ENCODE results near the gene PHTF2.

Gene PHTF2

GRCh38 chr7:77908664-77909063 lies 110.1 kb downstream of the PHTF2 start:
- no peak for TF ChIP-seq TAF1 (IDR thresholded peaks at IDR 0.05; ENCODE audit: low read depth)
- no peak for TF ChIP-seq EP300 (IDR thresholded peaks at IDR 0.05; ENCODE audit: borderline replicate concordance)
- no peak for TF ChIP-seq TEAD4 (IDR thresholded peaks at IDR 0.05)
- no peak for TF ChIP-seq RAD21 (IDR thresholded peaks at IDR 0.05; ENCODE audit: low read depth)
- TF ChIP-seq CREB1 (IDR thresholded peaks at IDR 0.05; ENCODE audit: low read depth) = no peak
- TF ChIP-seq TCF12 (IDR thresholded peaks at IDR 0.05; ENCODE audit: low read depth) = no peak
- TF ChIP-seq ZBTB7A (IDR thresholded peaks at IDR 0.05; ENCODE audit: low read depth) = no peak
- no peak for TF ChIP-seq MAX (IDR thresholded peaks at IDR 0.05)
- no peak for TF ChIP-seq EGR1 (IDR thresholded peaks at IDR 0.05)
- TF ChIP-seq YY1 (IDR thresholded peaks at IDR 0.05; ENCODE audit: low read depth) = no peak
- no peak for TF ChIP-seq NFIC (IDR thresholded peaks at IDR 0.05)
- no peak for TF ChIP-seq FOXM1 (IDR thresholded peaks at IDR 0.05; ENCODE audit: borderline replicate concordance, low read depth)
- no peak for TF ChIP-seq CEBPB (IDR thresholded peaks at IDR 0.05)

- no peak for TF ChIP-seq FOXM1 (IDR thresholded peaks at IDR 0.05; ENCODE audit: borderline replicate concordance, low read depth)
- TF ChIP-seq CREB1 (IDR thresholded peaks at IDR 0.05; ENCODE audit: low read depth) = no peak
- no peak for TF ChIP-seq EGR1 (IDR thresholded peaks at IDR 0.05)
- no peak for TF ChIP-seq RAD21 (IDR thresholded peaks at IDR 0.05; ENCODE audit: low read depth)
These were observed 111.6 kb downstream of the PHTF2 start for GRCh38 chr7:77910124-77910523.

GRCh38 chr7:77912293-77912692 lies 113.7 kb downstream of the PHTF2 start:
- no peak for TF ChIP-seq NFIC (IDR thresholded peaks at IDR 0.05)
- no peak for TF ChIP-seq EGR1 (IDR thresholded peaks at IDR 0.05)
- TF ChIP-seq YY1 (IDR thresholded peaks at IDR 0.05; ENCODE audit: low read depth) = no peak
- TF ChIP-seq ZBTB7A (IDR thresholded peaks at IDR 0.05; ENCODE audit: low read depth) = no peak
- no peak for TF ChIP-seq TEAD4 (IDR thresholded peaks at IDR 0.05)
- no peak for TF ChIP-seq TAF1 (IDR thresholded peaks at IDR 0.05; ENCODE audit: low read depth)
- TF ChIP-seq EP300 (IDR thresholded peaks at IDR 0.05; ENCODE audit: borderline replicate concordance) = no peak

- TF ChIP-seq EP300 (IDR thresholded peaks at IDR 0.05; ENCODE audit: borderline replicate concordance) = no peak
- TF ChIP-seq ZBTB7A (IDR thresholded peaks at IDR 0.05; ENCODE audit: low read depth) = no peak
- no peak for TF ChIP-seq REST (IDR thresholded peaks at IDR 0.05; ENCODE audit: low read depth)
- TF ChIP-seq MAX (IDR thresholded peaks at IDR 0.05) = no peak
- no peak for TF ChIP-seq TCF12 (IDR thresholded peaks at IDR 0.05; ENCODE audit: low read depth)
- no peak for TF ChIP-seq CREB1 (IDR thresholded peaks at IDR 0.05; ENCODE audit: low read depth)
- no peak for TF ChIP-seq CEBPB (IDR thresholded peaks at IDR 0.05)
- no peak for TF ChIP-seq TAF1 (IDR thresholded peaks at IDR 0.05; ENCODE audit: low read depth)
- TF ChIP-seq RAD21 (IDR thresholded peaks at IDR 0.05; ENCODE audit: low read depth) = no peak
- TF ChIP-seq YY1 (IDR thresholded peaks at IDR 0.05; ENCODE audit: low read depth) = no peak
- no peak for TF ChIP-seq TEAD4 (IDR thresholded peaks at IDR 0.05)
- TF ChIP-seq NFIC (IDR thresholded peaks at IDR 0.05) = no peak
- TF ChIP-seq FOXM1 (IDR thresholded peaks at IDR 0.05; ENCODE audit: borderline replicate concordance, low read depth) = no peak
- no peak for TF ChIP-seq USF1 (IDR thresholded peaks at IDR 0.05)
- no peak for TF ChIP-seq EGR1 (IDR thresholded peaks at IDR 0.05)
These were observed 115.5 kb downstream of the PHTF2 start for GRCh38 chr7:77913977-77914607.

GRCh38 chr7:77917500-77918262 lies 119.1 kb downstream of the PHTF2 start:
- no peak for TF ChIP-seq RAD21 (IDR thresholded peaks at IDR 0.05; ENCODE audit: low read depth)
- no peak for TF ChIP-seq NFIC (IDR thresholded peaks at IDR 0.05)
- no peak for TF ChIP-seq TCF12 (IDR thresholded peaks at IDR 0.05; ENCODE audit: low read depth)
- TF ChIP-seq EP300 (IDR thresholded peaks at IDR 0.05; ENCODE audit: borderline replicate concordance) = no peak
- no peak for TF ChIP-seq USF1 (IDR thresholded peaks at IDR 0.05)
- TF ChIP-seq YY1 (IDR thresholded peaks at IDR 0.05; ENCODE audit: low read depth) = no peak
- TF ChIP-seq ZBTB7A (IDR thresholded peaks at IDR 0.05; ENCODE audit: low read depth) = no peak
- TF ChIP-seq TEAD4 (IDR thresholded peaks at IDR 0.05) = no peak
- TF ChIP-seq TAF1 (IDR thresholded peaks at IDR 0.05; ENCODE audit: low read depth) = no peak
- no peak for TF ChIP-seq CEBPB (IDR thresholded peaks at IDR 0.05)
- no peak for TF ChIP-seq CREB1 (IDR thresholded peaks at IDR 0.05; ENCODE audit: low read depth)
- no peak for TF ChIP-seq FOXM1 (IDR thresholded peaks at IDR 0.05; ENCODE audit: borderline replicate concordance, low read depth)
- no peak for TF ChIP-seq MAX (IDR thresholded peaks at IDR 0.05)

GRCh38 chr7:77918676-77919075 lies 120.1 kb downstream of the PHTF2 start:
- no peak for TF ChIP-seq MAX (IDR thresholded peaks at IDR 0.05)
